IPS-18a (cell line): Measurements from ENCODE around the gene ZNF277.
"Not testable (repeated sequence)": the region's sequence is repeated elsewhere in the genome, so short reads cannot be mapped to it uniquely, and the experiment has no call there.

Experiments
- H3K27ac ChIP-seq: one replicate; pipeline ENCODE4 v1.5.1; 2013; ENCODE audit warnings: low read length
- H3K27me3 ChIP-seq: one replicate; pipeline ENCODE4 v1.6.1; 2013; ENCODE audit warnings: mild to moderate bottlenecking, low read length; ENCODE audit not compliant: control insufficient read depth, insufficient read depth
- H3K36me3 ChIP-seq: one replicate; pipeline ENCODE4 v1.6.1; 2013; ENCODE audit warnings: low read depth, low read length; ENCODE audit not compliant: control insufficient read depth
- H3K4me1 ChIP-seq: one replicate; pipeline ENCODE4 v1.6.1; 2013; ENCODE audit warnings: low read depth, low read length; ENCODE audit not compliant: control insufficient read depth
- H3K4me3 ChIP-seq: one replicate; pipeline ENCODE4 v1.5.1; 2013; ENCODE audit warnings: low read length
- H3K9ac ChIP-seq: one replicate; pipeline ENCODE4 v1.6.1; 2013; ENCODE audit warnings: mild to moderate bottlenecking, low read length, moderate library complexity
- H3K9me3 ChIP-seq: one replicate; pipeline ENCODE4 v1.6.1; 2013; ENCODE audit warnings: low read depth, low read length; ENCODE audit not compliant: control insufficient read depth

ZNF277 gene

GRCh38 chr7:112302566-112302965 is 96.1 kb downstream of the ZNF277 start:
- H3K27ac ChIP-seq: no peak overlapping the region
- H3K36me3 ChIP-seq: peaks cover 3% of the 10 kb centered on the region
- no peak overlapping the region for H3K9ac ChIP-seq
- no peak overlapping the region for H3K4me3 ChIP-seq
- no peaks in the 10 kb centered on the region for H3K4me1 ChIP-seq
- H3K9me3 ChIP-seq: no peaks in the 10 kb centered on the region
- H3K27me3 ChIP-seq: no peaks in the 10 kb centered on the region

- no peaks in the 10 kb centered on the region for H3K36me3 ChIP-seq
- H3K9ac ChIP-seq: no peak overlapping the region
- H3K27me3 ChIP-seq: no peaks in the 10 kb centered on the region
- no peak overlapping the region for H3K27ac ChIP-seq
- no peaks in the 10 kb centered on the region for H3K4me1 ChIP-seq
- H3K4me3 ChIP-seq: no peak overlapping the region
- H3K9me3 ChIP-seq: peaks cover 6% of the 10 kb centered on the region
Observed at GRCh38 chr7:112306903-112307302, 100.4 kb downstream of the ZNF277 start.

GRCh38 chr7:112307506-112307905 is 101.0 kb downstream of the ZNF277 start:
- Histone ChIP-seq H3K9ac (no peak overlapping the region), H3K4me1 (no peaks in the 10 kb centered on the region), H3K36me3 (no peaks in the 10 kb centered on the region), H3K27ac (no peak overlapping the region), H3K4me3 (no peak overlapping the region), H3K27me3 (no peaks in the 10 kb centered on the region), H3K9me3 (peaks cover 6% of the 10 kb centered on the region)

- Histone ChIP-seq H3K4me3 (no peak overlapping the region), H3K27ac (no peak overlapping the region), H3K9me3 (peaks cover 6% of the 10 kb centered on the region), H3K27me3 (no peaks in the 10 kb centered on the region), H3K4me1 (no peaks in the 10 kb centered on the region), H3K9ac (no peak overlapping the region), H3K36me3 (no peaks in the 10 kb centered on the region)
Observed at GRCh38 chr7:112308974-112309373, 102.5 kb downstream of the ZNF277 start.

- H3K9me3 ChIP-seq, H3K9ac ChIP-seq, H3K4me1 ChIP-seq, H3K36me3 ChIP-seq, H3K27ac ChIP-seq, H3K27me3 ChIP-seq, H3K4me3 ChIP-seq: not testable (repeated sequence)
Observed at GRCh38 chr7:112316803-112317202, 110.3 kb downstream of the ZNF277 start.

GRCh38 chr7:112322070-112322469 is 115.6 kb downstream of the ZNF277 start:
- H3K4me1 ChIP-seq: no peaks in the 10 kb centered on the region
- H3K9ac ChIP-seq: no peak overlapping the region
- H3K4me3 ChIP-seq: no peak overlapping the region
- no peak overlapping the region for H3K27ac ChIP-seq
- peaks cover 9% of the 10 kb centered on the region for H3K36me3 ChIP-seq
- no peaks in the 10 kb centered on the region for H3K9me3 ChIP-seq
- H3K27me3 ChIP-seq: no peaks in the 10 kb centered on the region

GRCh38 chr7:112327566-112327965 is 121.1 kb downstream of the ZNF277 start:
- Histone ChIP-seq H3K9ac (no peak overlapping the region), H3K27ac (no peak overlapping the region), H3K4me1 (peaks cover 13% of the 10 kb centered on the region), H3K4me3 (no peak overlapping the region), H3K27me3 (no peaks in the 10 kb centered on the region), H3K36me3 (peaks cover 11% of the 10 kb centered on the region), H3K9me3 (no peaks in the 10 kb centered on the region)

- no peaks in the 10 kb centered on the region for H3K9me3 ChIP-seq
- H3K9ac ChIP-seq: peak overlapping the region; percentile 5
- H3K4me1 ChIP-seq: peaks cover 13% of the 10 kb centered on the region
- H3K4me3 ChIP-seq: no peak overlapping the region
- H3K27me3 ChIP-seq: no peaks in the 10 kb centered on the region
- peaks cover 8% of the 10 kb centered on the region for H3K36me3 ChIP-seq
- H3K27ac ChIP-seq: no peak overlapping the region
Observed at GRCh38 chr7:112331492-112331891, 125.0 kb downstream of the ZNF277 start.

- H3K9ac ChIP-seq: no peak overlapping the region
- H3K27ac ChIP-seq: no peak overlapping the region
- no peak overlapping the region for H3K4me3 ChIP-seq
- peaks cover 27% of the 10 kb centered on the region for H3K4me1 ChIP-seq
- H3K36me3 ChIP-seq: no peaks in the 10 kb centered on the region
- H3K27me3 ChIP-seq: no peaks in the 10 kb centered on the region
- H3K9me3 ChIP-seq: no peaks in the 10 kb centered on the region
Observed at GRCh38 chr7:112334366-112334765, 127.9 kb downstream of the ZNF277 start.

GRCh38 chr7:112336261-112336660 is 129.8 kb downstream of the ZNF277 start:
- Histone ChIP-seq H3K9me3 (no peaks in the 10 kb centered on the region), H3K27me3 (no peaks in the 10 kb centered on the region), H3K27ac (no peak overlapping the region), H3K36me3 (peaks cover 9% of the 10 kb centered on the region), H3K4me1 (peaks cover 19% of the 10 kb centered on the region), H3K4me3 (no peak overlapping the region), H3K9ac (no peak overlapping the region)

- peaks cover 9% of the 10 kb centered on the region for H3K36me3 ChIP-seq
- no peak overlapping the region for H3K9ac ChIP-seq
- no peak overlapping the region for H3K27ac ChIP-seq
- H3K4me3 ChIP-seq: no peak overlapping the region
- H3K9me3 ChIP-seq: no peaks in the 10 kb centered on the region
- H3K27me3 ChIP-seq: no peaks in the 10 kb centered on the region
- H3K4me1 ChIP-seq: peaks cover 14% of the 10 kb centered on the region
Observed at GRCh38 chr7:112336936-112337576, 130.6 kb downstream of the ZNF277 start.

- no peaks in the 10 kb centered on the region for H3K27me3 ChIP-seq
- H3K36me3 ChIP-seq: peaks cover 13% of the 10 kb centered on the region
- no peaks in the 10 kb centered on the region for H3K9me3 ChIP-seq
- H3K9ac ChIP-seq: no peak overlapping the region
- H3K27ac ChIP-seq: no peak overlapping the region
- peaks cover 14% of the 10 kb centered on the region for H3K4me1 ChIP-seq
- no peak overlapping the region for H3K4me3 ChIP-seq
Observed at GRCh38 chr7:112337892-112338291, 131.4 kb downstream of the ZNF277 start.
